Putamen (tissue), 1 donor: ENCODE measurements around the gene PKN2.
A peak's percentile ranks its signal among the peaks of the same experiment; 100 is the strongest.

Experiments
- DNase-seq: peaks from one replicate; pipeline ENCODE4 v3.0.0-alpha.2; 2016; ENCODE audit warnings: low spot score

The PKN2 gene

DNA sequence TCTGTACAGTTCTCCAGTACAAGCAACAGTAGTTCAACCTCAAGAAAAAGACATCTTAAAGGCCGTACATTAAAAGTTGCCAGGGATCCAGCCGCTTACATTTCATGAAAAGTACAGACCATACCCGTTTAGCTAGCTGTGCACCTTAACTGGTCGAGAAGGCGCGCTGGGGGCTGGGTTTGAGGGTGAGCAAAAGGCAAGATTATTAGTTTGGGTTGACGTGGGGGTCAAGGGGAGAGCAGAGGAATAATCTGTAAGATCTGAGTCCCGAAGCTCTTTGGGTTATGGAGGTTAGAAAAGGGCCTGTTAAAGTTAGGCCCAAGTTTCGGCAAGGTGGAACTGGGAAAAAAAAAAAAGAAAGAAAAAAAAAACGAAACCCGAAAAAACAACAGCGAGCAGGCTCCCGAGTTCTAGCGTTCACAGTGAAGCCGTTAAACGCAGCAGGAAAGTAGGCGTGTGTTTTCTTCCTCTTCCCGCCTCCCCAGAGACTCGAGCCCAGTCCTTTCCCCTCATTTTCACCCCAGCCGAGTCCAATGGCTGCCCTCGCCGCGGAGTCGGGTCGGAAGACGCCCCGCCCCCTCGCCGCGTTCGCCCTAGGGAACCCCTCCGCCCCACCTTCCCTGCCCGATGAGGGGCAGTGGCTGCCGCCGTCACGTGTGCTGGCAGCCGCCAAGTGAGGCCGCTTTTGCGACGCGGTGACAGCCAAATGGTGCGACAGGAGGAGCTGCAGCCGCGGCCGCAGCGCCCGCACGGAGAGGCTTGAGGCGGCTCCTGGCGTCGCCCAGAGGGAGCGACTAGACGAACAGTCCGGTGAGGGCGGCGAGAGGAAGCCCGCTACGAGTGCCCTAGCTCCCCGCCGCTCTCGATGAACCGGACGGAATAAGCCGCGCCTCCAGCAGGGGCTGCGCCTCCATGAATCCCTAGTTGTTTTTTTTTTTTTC, at the start of gene PKN2:
TSS of gene PKN2 (plus strand) at position 733 of the 941 bp plus-strand sequence. CDS start 308 bp downstream, outside the sequence.
- DNase-seq: peak; percentile 98

- DNase-seq: no peak
Measured at GRCh38 chr1:88634538-88634937, 49.5 kb upstream of the PKN2 start.

DNA sequence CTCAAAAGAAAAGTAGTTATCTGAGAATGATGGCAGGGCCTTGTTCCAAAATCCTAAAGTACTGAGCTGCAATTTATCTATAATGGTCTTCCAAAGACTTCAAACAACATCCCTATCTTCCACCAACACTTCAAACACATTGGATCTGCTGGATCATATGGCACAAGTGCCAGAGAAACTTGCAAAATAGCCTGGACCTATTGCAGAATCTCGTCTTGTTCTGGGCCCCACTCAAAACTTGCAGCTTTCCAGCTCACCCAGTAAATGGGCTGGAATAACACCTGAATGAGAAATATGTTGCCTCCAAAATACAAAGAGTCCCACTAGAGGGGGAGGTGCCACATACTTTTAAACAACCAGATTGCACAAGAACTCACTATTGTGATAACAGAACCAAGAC, 44.0 kb upstream of the PKN2 start:
- no peak for DNase-seq

- DNase-seq: no peak
Measured at GRCh38 chr1:88645886-88646285, 38.2 kb upstream of the PKN2 start.

- DNase-seq: no peak
Measured at GRCh38 chr1:88646476-88647248, 37.4 kb upstream of the PKN2 start.

DNA sequence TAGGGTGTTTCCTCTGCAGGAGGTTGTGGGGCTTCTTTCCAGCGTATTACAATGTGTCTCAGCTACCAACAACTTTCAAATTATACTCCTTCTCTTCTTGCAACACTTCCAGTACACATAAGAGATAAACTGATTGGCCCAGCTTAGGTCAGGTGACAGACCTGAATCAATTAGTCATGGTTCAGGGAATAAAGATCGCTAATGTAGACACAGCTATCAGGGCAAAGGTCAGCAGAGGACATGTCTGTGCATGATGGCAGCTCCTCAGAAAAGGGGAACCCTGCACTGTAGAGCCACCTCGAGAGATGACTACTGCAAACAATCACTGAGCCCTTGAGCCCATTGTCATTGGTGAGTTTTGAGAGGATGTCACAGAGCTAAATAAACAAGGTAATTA, 36.8 kb upstream of the PKN2 start:
- no peak for DNase-seq

GRCh38 chr1:88647749-88648415, 36.2 kb upstream of the PKN2 start:
- DNase-seq: no peak

GRCh38 chr1:88648706-88649105, 35.4 kb upstream of the PKN2 start:
- DNase-seq: no peak

DNA sequence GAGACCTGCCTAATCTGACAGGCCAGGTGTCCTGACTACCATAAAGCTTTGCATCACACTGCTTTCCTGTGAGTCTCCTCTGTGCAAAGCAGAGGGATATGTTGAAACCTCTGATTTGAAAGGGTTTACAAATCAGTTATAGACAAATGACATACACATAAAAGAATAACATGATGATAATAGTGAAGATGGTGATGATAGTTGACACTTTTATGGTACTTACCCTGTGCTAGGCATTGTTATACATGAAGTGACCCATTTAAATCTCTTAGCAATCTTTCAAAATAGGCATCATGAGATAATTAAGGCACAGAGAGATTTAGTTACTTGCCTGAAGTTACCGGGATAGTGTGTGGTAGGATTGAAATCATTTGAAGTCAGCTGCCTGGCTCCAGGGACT, 34.1 kb upstream of the PKN2 start:
- DNase-seq: no peak

- no peak for DNase-seq
Measured at GRCh38 chr1:88650676-88651418, 33.2 kb upstream of the PKN2 start.

DNA sequence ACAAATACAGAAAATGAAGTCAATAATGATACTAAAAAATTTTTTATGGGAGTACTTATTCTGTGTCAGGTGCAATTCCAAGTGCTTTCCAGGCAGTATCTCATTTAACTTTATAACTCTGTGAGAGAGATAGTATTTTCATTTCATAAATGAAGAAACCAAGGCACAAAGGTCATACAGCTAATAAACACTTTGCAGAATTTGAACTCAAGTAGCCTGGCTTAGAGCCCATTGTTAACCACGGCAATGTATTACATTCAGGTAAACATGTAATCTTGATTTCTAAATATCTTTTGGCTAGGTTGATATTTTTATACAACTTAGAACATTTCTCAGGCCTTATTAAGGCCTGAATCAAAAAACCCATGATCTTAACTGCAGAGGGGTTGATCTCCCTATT, 28.9 kb upstream of the PKN2 start:
- DNase-seq: no peak

DNA sequence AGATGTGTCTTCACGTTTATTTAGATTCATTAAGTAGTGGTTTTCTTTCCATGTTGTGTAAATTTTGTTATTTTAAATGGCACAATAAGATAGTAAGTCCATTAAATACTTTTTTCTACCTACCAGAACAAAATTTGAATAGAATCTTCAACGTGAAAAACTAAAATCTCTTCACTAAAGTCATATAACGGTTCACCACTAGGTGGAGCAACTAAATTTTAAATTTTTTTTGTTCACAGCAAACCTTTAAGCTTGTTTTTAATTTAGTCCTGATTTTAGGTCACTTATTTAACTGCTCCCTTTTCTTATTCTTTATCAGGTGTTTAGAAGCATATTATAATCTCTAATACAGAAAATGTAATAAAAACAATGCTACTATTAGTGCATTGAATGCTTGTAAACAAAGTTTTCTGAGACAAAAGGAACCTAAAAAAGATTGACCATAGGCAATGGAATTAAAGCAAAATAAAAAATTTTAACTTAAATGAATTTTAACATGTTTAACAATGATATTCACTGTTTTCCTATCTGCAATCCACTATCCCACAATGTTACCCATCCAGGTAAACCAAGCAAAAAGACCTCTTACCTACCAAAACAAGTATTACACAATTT, 28.3 kb upstream of the PKN2 start:
- DNase-seq: peak; percentile 11

GRCh38 chr1:88658419-88658818, 25.7 kb upstream of the PKN2 start:
- no peak for DNase-seq

DNA sequence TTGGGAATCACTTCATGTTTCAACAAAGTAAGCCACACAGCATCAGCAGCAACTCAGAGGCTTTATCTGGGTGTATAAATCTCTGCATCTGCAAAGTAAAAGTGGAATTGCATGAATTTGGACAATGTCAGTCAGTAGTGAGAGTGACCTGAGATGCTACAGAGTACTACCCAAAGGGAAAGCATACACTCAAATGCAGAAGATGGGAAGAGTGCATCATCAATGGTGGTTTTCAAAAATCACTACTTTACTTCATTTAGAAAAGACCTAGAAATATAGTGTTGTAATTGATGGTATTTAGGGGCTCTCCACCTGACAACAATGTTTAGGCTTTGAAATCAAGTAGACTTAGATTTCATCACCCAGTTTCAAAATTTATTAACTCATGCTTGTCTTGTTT, 24.5 kb upstream of the PKN2 start:
- DNase-seq: no peak

- DNase-seq: no peak
Measured at GRCh38 chr1:88661188-88661587, 22.9 kb upstream of the PKN2 start.

DNA sequence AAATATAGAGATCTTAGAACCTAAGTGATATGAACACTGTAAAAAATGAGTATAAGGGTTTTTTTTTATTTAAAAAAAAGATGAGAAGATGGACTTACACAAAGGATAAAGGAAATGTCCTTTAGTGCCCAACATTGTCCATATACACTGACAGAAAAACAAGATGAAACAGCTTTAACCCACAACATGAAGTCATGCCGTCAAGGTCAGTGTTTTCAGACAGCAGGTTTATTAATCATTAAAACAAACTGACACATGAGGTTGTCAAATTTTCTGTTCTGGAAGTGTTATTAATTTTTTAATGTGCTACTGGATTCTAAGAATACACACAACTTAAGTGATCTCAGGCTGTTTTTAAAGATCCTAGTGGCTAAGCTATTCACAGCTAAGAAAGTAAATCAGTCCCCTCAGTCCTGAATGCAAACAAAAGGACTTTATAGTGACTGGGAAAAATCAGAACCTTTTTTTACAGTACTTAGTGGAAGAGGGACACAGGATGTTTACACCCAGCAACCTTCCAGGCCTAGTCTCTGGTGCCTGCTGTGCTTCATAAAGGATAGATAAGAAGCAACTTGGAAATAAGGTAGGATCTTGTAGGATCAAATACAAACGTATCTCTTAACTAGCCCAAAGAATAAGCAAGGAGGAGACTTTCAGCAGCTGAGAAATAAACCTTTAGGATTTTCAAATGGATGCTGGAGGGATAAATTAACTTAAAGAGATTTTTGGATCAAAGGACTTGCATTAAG, 21.9 kb upstream of the PKN2 start:
- DNase-seq: no peak

- DNase-seq: no peak
Measured at GRCh38 chr1:88662723-88663122, 21.4 kb upstream of the PKN2 start.

DNA sequence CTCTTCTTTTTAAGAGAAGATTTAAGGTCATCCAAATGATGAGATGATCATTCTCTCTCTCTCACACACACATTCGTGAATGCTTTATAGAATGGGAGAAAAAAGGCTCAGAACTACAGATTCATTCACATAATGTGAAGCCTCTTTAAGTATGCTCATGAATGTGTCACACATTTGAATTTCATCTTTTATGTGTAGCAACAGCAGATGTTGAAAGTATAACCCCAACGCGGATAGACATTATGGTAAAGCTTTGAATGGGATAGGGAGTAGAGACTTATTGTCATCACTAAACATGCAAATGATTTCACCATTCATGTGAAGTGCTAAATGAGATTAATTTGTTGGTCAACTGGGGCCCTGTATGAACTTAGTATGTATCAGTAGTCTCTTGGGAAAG, 15.7 kb upstream of the PKN2 start:
- no peak for DNase-seq

DNA sequence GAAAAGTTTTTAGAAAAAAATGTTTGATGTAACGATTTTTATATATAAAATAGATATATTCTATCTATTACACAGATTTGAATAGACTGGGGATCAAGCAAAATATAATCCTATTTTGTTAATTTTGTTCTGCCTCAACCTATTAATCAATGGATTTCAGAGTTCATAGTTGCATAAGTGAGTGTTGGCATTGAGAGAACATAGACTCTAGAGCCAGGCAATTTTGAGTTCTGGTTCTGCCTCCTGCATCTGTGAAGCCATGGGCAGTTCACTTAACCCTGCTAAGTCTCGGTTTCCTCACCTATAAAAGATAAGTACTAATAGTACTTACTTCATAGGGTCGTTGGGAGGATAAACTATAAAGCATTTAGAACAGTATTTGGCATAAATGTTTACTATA, 13.6 kb upstream of the PKN2 start:
- DNase-seq: no peak

GRCh38 chr1:88673446-88673845, 10.6 kb upstream of the PKN2 start:
- DNase-seq: no peak

- no peak for DNase-seq
Measured at GRCh38 chr1:88678405-88678804, 5.7 kb upstream of the PKN2 start.
